Measurements from ENCODE around the gene NMNAT2. TPM values are rescaled to one million over a fixed set of nuclear protein-coding genes. Genes with fewer than 3 reads are reported as not detected.

The NMNAT2 gene
- total and polyA plus RNA-seq, 2 of the 13 experiments (the other 11 are each of a cell fraction or from before 2014, with no cell fraction given): not detected

DNA sequence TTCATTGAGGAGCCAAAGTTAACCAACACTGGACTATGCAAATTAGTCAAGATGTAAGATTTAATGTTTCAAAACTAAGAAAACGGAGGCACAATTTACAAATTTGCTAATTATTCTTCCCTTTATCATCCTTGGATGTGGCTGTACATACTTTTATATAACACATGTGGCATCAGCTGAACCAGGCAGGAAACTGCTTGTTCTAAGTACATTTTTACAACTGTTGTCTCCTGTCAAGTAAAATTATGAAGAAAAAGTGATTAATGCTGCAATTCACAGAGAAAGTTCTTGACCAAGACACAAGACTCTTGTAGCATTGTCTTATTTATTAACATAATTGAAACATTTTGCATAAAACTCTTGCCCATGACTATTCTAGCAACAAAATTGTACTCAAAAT is 170.2 kb downstream of the NMNAT2 start:
- FAIRE-seq (no peak), ATAC-seq (no peak), DNase-seq (ENCODE audit: low spot score) (no peak)
- Histone ChIP-seq H3K79me2 (ENCODE audit: insufficient read depth, low read length) (no peaks in the 10 kb centered on the region), H3K27ac (ENCODE audit: extremely low read length, insufficient read depth, low read length) (no peak overlapping the region), H3K4me2 (ENCODE audit: low read depth, low read length) (no peak overlapping the region), H3K9me3 (ENCODE audit: low read length) (no peaks in the 10 kb centered on the region), H3K36me3 (replicated peaks in 1 of 2; ENCODE audit: control insufficient read depth in 1 of 2, insufficient read depth in 2 of 2, low read length in 2 of 2) (no peaks in the 10 kb centered on the region), H3K4me1 (ENCODE audit: insufficient read depth, low read length) (no peaks in the 10 kb centered on the region), H3K27me3 (ENCODE audit: control insufficient read depth in 1 of 2, insufficient read depth in 2 of 2, low read length in 2 of 2) (no peaks in the 10 kb centered on the region), H3K9ac (ENCODE audit: insufficient read depth, low read depth, low read length) (no peak overlapping the region), H4K20me1 (ENCODE audit: insufficient read depth, low read length) (no peaks in the 10 kb centered on the region), H2AFZ (ENCODE audit: low read length) (no peak overlapping the region), H3K4me3 (replicated peaks in 1 of 3; ENCODE audit: insufficient read depth in 1 of 3, low read depth in 2 of 3, low read length in 3 of 3) (no peak overlapping the region)
- in situ Hi-C loops (cut with HindIII; ENCODE audit: extremely low pct_ligation_motif_present, low pct_unique_long_range_greater_than_20kb) (no loop called here), intact Hi-C loops (cut with micrococcal nuclease; ENCODE audit: unreplicated experiment) (no loop called here)
- ChIA-PET POLR2A (no interaction called here), CTCF (ENCODE audit: low intra/inter-chr PET ratio, low total read pairs) (no interaction called here)
- TF ChIP-seq ZNF101 (CRISPR knock-in tag; IDR thresholded peaks at IDR 0.05; ENCODE audit: borderline replicate concordance, low read depth) (no peak), FOXK2 (IDR thresholded peaks at IDR 0.05) (no peak), ZNF775 (CRISPR knock-in tag; IDR thresholded peaks at IDR 0.05; ENCODE audit: borderline replicate concordance) (no peak), ISX (CRISPR knock-in tag; conservative IDR thresholded peaks at IDR 0.05) (no peak), ZNF761 (CRISPR knock-in tag; conservative IDR thresholded peaks at IDR 0.05) (no peak)
- TF ChIP-seq, protein P1, sequence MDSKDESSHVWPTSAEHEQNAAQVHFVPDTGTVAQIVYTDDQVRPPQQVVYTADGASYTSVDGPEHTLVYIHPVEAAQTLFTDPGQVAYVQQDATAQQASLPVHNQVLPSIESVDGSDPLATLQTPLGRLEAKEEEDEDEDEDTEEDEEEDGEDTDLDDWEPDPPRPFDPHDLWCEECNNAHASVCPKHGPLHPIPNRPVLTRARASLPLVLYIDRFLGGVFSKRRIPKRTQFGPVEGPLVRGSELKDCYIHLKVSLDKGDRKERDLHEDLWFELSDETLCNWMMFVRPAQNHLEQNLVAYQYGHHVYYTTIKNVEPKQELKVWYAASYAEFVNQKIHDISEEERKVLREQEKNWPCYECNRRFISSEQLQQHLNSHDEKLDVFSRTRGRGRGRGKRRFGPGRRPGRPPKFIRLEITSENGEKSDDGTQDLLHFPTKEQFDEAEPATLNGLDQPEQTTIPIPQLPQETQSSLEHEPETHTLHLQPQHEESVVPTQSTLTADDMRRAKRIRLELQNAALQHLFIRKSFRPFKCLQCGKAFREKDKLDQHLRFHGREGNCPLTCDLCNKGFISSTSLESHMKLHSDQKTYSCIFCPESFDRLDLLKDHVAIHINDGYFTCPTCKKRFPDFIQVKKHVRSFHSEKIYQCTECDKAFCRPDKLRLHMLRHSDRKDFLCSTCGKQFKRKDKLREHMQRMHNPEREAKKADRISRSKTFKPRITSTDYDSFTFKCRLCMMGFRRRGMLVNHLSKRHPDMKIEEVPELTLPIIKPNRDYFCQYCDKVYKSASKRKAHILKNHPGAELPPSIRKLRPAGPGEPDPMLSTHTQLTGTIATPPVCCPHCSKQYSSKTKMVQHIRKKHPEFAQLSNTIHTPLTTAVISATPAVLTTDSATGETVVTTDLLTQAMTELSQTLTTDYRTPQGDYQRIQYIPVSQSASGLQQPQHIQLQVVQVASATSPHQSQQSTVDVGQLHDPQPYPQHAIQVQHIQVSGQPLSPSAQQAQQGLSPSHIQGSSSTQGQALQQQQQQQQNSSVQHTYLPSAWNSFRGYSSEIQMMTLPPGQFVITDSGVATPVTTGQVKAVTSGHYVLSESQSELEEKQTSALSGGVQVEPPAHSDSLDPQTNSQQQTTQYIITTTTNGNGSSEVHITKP (CRISPR knock-in tag; IDR thresholded peaks at IDR 0.05; ENCODE audit: low read depth): no peak
- TF ChIP-seq, protein P2, sequence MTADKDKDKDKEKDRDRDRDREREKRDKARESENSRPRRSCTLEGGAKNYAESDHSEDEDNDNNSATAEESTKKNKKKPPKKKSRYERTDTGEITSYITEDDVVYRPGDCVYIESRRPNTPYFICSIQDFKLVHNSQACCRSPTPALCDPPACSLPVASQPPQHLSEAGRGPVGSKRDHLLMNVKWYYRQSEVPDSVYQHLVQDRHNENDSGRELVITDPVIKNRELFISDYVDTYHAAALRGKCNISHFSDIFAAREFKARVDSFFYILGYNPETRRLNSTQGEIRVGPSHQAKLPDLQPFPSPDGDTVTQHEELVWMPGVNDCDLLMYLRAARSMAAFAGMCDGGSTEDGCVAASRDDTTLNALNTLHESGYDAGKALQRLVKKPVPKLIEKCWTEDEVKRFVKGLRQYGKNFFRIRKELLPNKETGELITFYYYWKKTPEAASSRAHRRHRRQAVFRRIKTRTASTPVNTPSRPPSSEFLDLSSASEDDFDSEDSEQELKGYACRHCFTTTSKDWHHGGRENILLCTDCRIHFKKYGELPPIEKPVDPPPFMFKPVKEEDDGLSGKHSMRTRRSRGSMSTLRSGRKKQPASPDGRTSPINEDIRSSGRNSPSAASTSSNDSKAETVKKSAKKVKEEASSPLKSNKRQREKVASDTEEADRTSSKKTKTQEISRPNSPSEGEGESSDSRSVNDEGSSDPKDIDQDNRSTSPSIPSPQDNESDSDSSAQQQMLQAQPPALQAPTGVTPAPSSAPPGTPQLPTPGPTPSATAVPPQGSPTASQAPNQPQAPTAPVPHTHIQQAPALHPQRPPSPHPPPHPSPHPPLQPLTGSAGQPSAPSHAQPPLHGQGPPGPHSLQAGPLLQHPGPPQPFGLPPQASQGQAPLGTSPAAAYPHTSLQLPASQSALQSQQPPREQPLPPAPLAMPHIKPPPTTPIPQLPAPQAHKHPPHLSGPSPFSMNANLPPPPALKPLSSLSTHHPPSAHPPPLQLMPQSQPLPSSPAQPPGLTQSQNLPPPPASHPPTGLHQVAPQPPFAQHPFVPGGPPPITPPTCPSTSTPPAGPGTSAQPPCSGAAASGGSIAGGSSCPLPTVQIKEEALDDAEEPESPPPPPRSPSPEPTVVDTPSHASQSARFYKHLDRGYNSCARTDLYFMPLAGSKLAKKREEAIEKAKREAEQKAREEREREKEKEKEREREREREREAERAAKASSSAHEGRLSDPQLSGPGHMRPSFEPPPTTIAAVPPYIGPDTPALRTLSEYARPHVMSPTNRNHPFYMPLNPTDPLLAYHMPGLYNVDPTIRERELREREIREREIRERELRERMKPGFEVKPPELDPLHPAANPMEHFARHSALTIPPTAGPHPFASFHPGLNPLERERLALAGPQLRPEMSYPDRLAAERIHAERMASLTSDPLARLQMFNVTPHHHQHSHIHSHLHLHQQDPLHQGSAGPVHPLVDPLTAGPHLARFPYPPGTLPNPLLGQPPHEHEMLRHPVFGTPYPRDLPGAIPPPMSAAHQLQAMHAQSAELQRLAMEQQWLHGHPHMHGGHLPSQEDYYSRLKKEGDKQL (CRISPR knock-in tag; IDR thresholded peaks at IDR 0.05; ENCODE audit: low read depth): no peak
- BruUV-seq (replicated peaks): no TSS peak
- WGBS (ENCODE audit: low lambda C conversion rate): 15% methylated on average over 1 of the region's 1 CpG

Measured in HepG2 (cell line).